Liver (tissue), 9 donors: ENCODE results near the gene DNM3. TPM values are rescaled to one million over a fixed set of nuclear protein-coding genes. Genes with fewer than 3 reads are reported as not detected.

Experiments used
- DNase-seq: peaks from one replicate; pipeline ENCODE4 v3.0.0-alpha.2; 2017; ENCODE audit warnings: low spot score
- H3K27ac ChIP-seq, 2 donors: one replicate each; pipeline ENCODE4 v1.7.0; 2013; ENCODE audit warnings: inconsistent platforms in 2 of 2, low read length in 2 of 2, control low read depth in 1 of 2, low read depth in 1 of 2, mild to moderate bottlenecking in 1 of 2
- H3K27me3 ChIP-seq, 4 donors: one replicate each; pipeline versions ENCODE4 v1.6.1 to v1.7.0; 2013; ENCODE audit warnings: low read length in 3 of 4, inconsistent platforms in 1 of 4, mild to moderate bottlenecking in 1 of 4, moderate library complexity in 1 of 4; ENCODE audit not compliant: control insufficient read depth in 4 of 4, insufficient read depth in 4 of 4
- H3K36me3 ChIP-seq, 4 donors: one replicate each; pipeline versions ENCODE4 v1.6.1 to v1.7.0; 2013; ENCODE audit warnings: low read length in 3 of 4, mild to moderate bottlenecking in 3 of 4, low read depth in 1 of 4, moderate library complexity in 1 of 4; ENCODE audit not compliant: control insufficient read depth in 4 of 4, insufficient read depth in 3 of 4
- H3K4me1 ChIP-seq, 4 donors: one replicate each; pipeline versions ENCODE4 v1.6.1 to v1.7.0; 2013; ENCODE audit warnings: low read length in 3 of 4, mild to moderate bottlenecking in 3 of 4, moderate library complexity in 1 of 4; ENCODE audit not compliant: control insufficient read depth in 4 of 4, insufficient read depth in 4 of 4
- H3K4me3 ChIP-seq, 3 donors: one replicate each; pipeline versions ENCODE4 v1.6.1 to v1.7.0; 2013; ENCODE audit warnings: low read length in 3 of 3, control low read depth in 1 of 3, low read depth in 1 of 3, mild to moderate bottlenecking in 1 of 3
- H3K9ac ChIP-seq, 2 donors: one replicate each; pipeline ENCODE4 v1.7.0; 2013; ENCODE audit warnings: low read length in 2 of 2, mild to moderate bottlenecking in 2 of 2, moderate library complexity in 2 of 2, control low read depth in 1 of 2, low read depth in 1 of 2
- H3K9me3 ChIP-seq, 4 donors: one replicate each; pipeline versions ENCODE4 v1.6.1 to v1.7.0; 2013; ENCODE audit warnings: low read length in 3 of 4; ENCODE audit not compliant: control insufficient read depth in 4 of 4
- EGR1 ChIP-seq, 2 donors: IDR thresholded peaks; 2 replicates each; pipeline ENCODE4 v1.6.1; 2016 to 2018; ENCODE audit warnings: antibody characterized with exemption in 2 of 2, low read depth in 2 of 2
- FOXA1 ChIP-seq: IDR thresholded peaks from 2 replicates; pipeline ENCODE4 v1.6.1; 2016; ENCODE audit warnings: antibody characterized with exemption
- FOXA2 ChIP-seq: IDR thresholded peaks from 2 replicates; pipeline ENCODE4 v1.6.1; 2016; ENCODE audit warnings: antibody characterized with exemption
- GABPA ChIP-seq, 2 donors: IDR thresholded peaks in 1 of 2; conservative IDR thresholded peaks in 1 of 2; 2 replicates each; pipeline ENCODE4 v1.6.1; 2016; ENCODE audit warnings: antibody characterized with exemption in 2 of 2, mild to moderate bottlenecking in 1 of 2, moderate library complexity in 1 of 2
- HNF4A ChIP-seq, 2 donors: conservative IDR thresholded peaks; 2 replicates each; pipeline ENCODE4 v1.6.1; 2016; ENCODE audit warnings: antibody characterized with exemption in 2 of 2, mild to moderate bottlenecking in 2 of 2
- HNF4G ChIP-seq: IDR thresholded peaks from 2 replicates; pipeline ENCODE4 v1.6.1; 2016; ENCODE audit warnings: antibody characterized with exemption
- JUND ChIP-seq, 2 donors: IDR thresholded peaks; 2 replicates each; pipeline ENCODE4 v1.6.1; 2016; ENCODE audit warnings: antibody characterized with exemption in 2 of 2
- NR2F2 ChIP-seq: IDR thresholded peaks from 2 replicates; pipeline ENCODE4 v1.6.1; 2016; ENCODE audit warnings: antibody characterized with exemption
- RAD21 ChIP-seq, 2 donors: IDR thresholded peaks; 2 replicates each; pipeline ENCODE4 v1.6.1; 2016; ENCODE audit warnings: antibody characterized with exemption in 2 of 2, mild to moderate bottlenecking in 2 of 2
- RXRA ChIP-seq, 2 donors: IDR thresholded peaks; 2 replicates each; pipeline ENCODE4 v1.6.1; 2017 to 2018; ENCODE audit warnings: antibody characterized with exemption in 2 of 2, mild to moderate bottlenecking in 1 of 2
- SP1 ChIP-seq: IDR thresholded peaks from 2 replicates; pipeline ENCODE4 v1.6.1; 2018; ENCODE audit warnings: antibody characterized with exemption, mild to moderate bottlenecking
- TAF1 ChIP-seq: conservative IDR thresholded peaks from 2 replicates; pipeline ENCODE4 v1.6.1; 2016; ENCODE audit warnings: antibody characterized with exemption, mild to moderate bottlenecking
- YY1 ChIP-seq: IDR thresholded peaks from 2 replicates; pipeline ENCODE4 v1.6.1; 2016; ENCODE audit warnings: antibody characterized with exemption, mild to moderate bottlenecking
- WGBS: extraction: QIAGEN DNeasy Blood & Tissue Kit; methylation state at CpG from one replicate; pipeline ENCODE4 v1.1.7; 2013; 5-methylcytosine and 5-hydroxymethylcytosine counted together
- polyA plus RNA-seq, 2 donors: library from polyadenylated mRNA; stranded (reverse) in 1 of 2; unstranded in 1 of 2; fragments of 200-250 nt in 1 of 2; fragments of >200 nt in 1 of 2; fragmentation: Nextera tagmentation in 1 of 2; extraction: Ambion mirVana in 1 of 2; gene quantifications; one replicate each; pipeline versions ENCODE4 v1.2.1 to v1.2.3, GENCODE V29; 2013 to 2015
- total RNA-seq, 2 donors: library from RNA; depleted of rRNA; stranded (reverse); fragments of >200 nt; gene quantifications; one replicate each; pipeline ENCODE4 v1.2.3, GENCODE V29; 2014
- TF ChIP-seq, protein P1 (sequence below): fragments of 150-350 bp; IDR thresholded peaks from 2 replicates; pipeline ENCODE4 v1.5.1; 2017; ENCODE audit warnings: improper control_type of control experiment, low read depth, low read length; ENCODE audit not compliant: missing input control
- TF ChIP-seq, protein P2 (sequence below): IDR thresholded peaks from 2 replicates; pipeline ENCODE4 v1.6.1; 2016; ENCODE audit warnings: antibody characterized with exemption
- TF ChIP-seq, protein P3 (sequence below): IDR thresholded peaks from 2 replicates; pipeline ENCODE4 v1.6.1; 2016; ENCODE audit warnings: antibody characterized with exemption
- TF ChIP-seq, protein P4 (sequence below): IDR thresholded peaks from 2 replicates; pipeline ENCODE4 v1.6.1; 2016; ENCODE audit warnings: antibody characterized with exemption, mild to moderate bottlenecking
- TF ChIP-seq, protein P5 (sequence below): IDR thresholded peaks from 2 replicates; pipeline ENCODE4 v1.6.1; 2016; ENCODE audit warnings: antibody characterized with exemption
- donor health status: healthy.
- donor health status: healthy.
- donor health status: healthy.
- donor health status: healthy.
- donor health status: healthy.

Gene DNM3
- total and polyA plus RNA-seq, 4 donors = 0.08 to 3.2 (median 1.0) TPM

DNA sequence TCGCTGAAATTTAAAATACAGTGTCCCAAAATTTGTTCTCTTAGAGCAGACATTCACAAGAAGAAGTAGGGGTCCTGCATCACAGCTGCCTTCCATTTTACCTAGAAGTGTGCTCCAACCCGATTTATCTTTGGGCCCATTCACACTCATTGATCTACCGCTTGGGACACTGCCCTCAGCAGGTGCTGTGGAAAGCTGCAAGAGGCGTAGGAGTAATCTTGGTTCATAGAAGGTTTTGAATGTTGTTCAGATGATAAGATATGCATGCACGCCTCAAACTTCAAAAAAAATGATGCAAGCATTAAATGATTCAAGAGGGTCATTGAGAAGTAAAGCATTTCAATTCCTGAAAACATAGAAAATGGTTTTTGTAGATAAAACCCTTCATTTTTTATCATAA is 560.6 kb downstream of the DNM3 start:
- no peak for DNase-seq
- Histone ChIP-seq H3K4me3 (no peak overlapping the region), H3K27me3 (no peaks in the 10 kb centered on the region), H3K36me3 (no peaks in the 10 kb centered on the region), H3K4me1 (no peaks in the 10 kb centered on the region), H3K27ac (no peak overlapping the region), H3K9ac (no peak overlapping the region), H3K9me3 (no peaks in the 10 kb centered on the region)
- WGBS = 85% methylated on average over 5 of the region's 5 CpGs
- TF ChIP-seq, protein P1, sequence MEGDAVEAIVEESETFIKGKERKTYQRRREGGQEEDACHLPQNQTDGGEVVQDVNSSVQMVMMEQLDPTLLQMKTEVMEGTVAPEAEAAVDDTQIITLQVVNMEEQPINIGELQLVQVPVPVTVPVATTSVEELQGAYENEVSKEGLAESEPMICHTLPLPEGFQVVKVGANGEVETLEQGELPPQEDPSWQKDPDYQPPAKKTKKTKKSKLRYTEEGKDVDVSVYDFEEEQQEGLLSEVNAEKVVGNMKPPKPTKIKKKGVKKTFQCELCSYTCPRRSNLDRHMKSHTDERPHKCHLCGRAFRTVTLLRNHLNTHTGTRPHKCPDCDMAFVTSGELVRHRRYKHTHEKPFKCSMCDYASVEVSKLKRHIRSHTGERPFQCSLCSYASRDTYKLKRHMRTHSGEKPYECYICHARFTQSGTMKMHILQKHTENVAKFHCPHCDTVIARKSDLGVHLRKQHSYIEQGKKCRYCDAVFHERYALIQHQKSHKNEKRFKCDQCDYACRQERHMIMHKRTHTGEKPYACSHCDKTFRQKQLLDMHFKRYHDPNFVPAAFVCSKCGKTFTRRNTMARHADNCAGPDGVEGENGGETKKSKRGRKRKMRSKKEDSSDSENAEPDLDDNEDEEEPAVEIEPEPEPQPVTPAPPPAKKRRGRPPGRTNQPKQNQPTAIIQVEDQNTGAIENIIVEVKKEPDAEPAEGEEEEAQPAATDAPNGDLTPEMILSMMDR = no peak
- TF ChIP-seq, protein P2, sequence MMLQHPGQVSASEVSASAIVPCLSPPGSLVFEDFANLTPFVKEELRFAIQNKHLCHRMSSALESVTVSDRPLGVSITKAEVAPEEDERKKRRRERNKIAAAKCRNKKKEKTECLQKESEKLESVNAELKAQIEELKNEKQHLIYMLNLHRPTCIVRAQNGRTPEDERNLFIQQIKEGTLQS = no peak
- TF ChIP-seq, protein P3, sequence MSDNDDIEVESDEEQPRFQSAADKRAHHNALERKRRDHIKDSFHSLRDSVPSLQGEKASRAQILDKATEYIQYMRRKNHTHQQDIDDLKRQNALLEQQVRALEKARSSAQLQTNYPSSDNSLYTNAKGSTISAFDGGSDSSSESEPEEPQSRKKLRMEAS = no peak
- no peak for TF ChIP-seq FOXA1
- TF ChIP-seq, protein P4, sequence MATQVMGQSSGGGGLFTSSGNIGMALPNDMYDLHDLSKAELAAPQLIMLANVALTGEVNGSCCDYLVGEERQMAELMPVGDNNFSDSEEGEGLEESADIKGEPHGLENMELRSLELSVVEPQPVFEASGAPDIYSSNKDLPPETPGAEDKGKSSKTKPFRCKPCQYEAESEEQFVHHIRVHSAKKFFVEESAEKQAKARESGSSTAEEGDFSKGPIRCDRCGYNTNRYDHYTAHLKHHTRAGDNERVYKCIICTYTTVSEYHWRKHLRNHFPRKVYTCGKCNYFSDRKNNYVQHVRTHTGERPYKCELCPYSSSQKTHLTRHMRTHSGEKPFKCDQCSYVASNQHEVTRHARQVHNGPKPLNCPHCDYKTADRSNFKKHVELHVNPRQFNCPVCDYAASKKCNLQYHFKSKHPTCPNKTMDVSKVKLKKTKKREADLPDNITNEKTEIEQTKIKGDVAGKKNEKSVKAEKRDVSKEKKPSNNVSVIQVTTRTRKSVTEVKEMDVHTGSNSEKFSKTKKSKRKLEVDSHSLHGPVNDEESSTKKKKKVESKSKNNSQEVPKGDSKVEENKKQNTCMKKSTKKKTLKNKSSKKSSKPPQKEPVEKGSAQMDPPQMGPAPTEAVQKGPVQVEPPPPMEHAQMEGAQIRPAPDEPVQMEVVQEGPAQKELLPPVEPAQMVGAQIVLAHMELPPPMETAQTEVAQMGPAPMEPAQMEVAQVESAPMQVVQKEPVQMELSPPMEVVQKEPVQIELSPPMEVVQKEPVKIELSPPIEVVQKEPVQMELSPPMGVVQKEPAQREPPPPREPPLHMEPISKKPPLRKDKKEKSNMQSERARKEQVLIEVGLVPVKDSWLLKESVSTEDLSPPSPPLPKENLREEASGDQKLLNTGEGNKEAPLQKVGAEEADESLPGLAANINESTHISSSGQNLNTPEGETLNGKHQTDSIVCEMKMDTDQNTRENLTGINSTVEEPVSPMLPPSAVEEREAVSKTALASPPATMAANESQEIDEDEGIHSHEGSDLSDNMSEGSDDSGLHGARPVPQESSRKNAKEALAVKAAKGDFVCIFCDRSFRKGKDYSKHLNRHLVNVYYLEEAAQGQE = no peak
- no peak for TF ChIP-seq NR2F2
- TF ChIP-seq HNF4A (conservative IDR thresholded peaks at IDR 0.05) = no peak
- TF ChIP-seq SP1 = no peak
- TF ChIP-seq, protein P5, sequence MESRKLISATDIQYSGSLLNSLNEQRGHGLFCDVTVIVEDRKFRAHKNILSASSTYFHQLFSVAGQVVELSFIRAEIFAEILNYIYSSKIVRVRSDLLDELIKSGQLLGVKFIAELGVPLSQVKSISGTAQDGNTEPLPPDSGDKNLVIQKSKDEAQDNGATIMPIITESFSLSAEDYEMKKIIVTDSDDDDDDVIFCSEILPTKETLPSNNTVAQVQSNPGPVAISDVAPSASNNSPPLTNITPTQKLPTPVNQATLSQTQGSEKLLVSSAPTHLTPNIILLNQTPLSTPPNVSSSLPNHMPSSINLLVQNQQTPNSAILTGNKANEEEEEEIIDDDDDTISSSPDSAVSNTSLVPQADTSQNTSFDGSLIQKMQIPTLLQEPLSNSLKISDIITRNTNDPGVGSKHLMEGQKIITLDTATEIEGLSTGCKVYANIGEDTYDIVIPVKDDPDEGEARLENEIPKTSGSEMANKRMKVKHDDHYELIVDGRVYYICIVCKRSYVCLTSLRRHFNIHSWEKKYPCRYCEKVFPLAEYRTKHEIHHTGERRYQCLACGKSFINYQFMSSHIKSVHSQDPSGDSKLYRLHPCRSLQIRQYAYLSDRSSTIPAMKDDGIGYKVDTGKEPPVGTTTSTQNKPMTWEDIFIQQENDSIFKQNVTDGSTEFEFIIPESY = no peak
- TF ChIP-seq JUND (IDR thresholded peaks at IDR 0.05) = no peak
- TF ChIP-seq RAD21 (IDR thresholded peaks at IDR 0.05) = no peak
- no peak for TF ChIP-seq FOXA2
- no peak for TF ChIP-seq HNF4G
- TF ChIP-seq RXRA (IDR thresholded peaks at IDR 0.05) = no peak
- TF ChIP-seq EGR1 (IDR thresholded peaks at IDR 0.05; ENCODE audit: low read depth in 2 of 2) = no peak
- TF ChIP-seq GABPA (IDR thresholded peaks at IDR 0.05 in 1 of 2, conservative IDR thresholded peaks at IDR 0.05 in 1 of 2) = no peak
- no peak for TF ChIP-seq YY1
- TF ChIP-seq TAF1 = no peak
